ENCODE data around the gene EVI2A. TPM values are rescaled to one million over a fixed set of nuclear protein-coding genes. Genes with fewer than 3 reads are reported as not detected.

Gene EVI2A, protein sequence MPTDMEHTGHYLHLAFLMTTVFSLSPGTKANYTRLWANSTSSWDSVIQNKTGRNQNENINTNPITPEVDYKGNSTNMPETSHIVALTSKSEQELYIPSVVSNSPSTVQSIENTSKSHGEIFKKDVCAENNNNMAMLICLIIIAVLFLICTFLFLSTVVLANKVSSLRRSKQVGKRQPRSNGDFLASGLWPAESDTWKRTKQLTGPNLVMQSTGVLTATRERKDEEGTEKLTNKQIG
- total RNA-seq (2011; cell fraction: chromatin; rRNA removed; ENCODE audit: low replicate concordance): not detected in 2 replicates
- total RNA-seq (2011; cell fraction: nucleolus; rRNA removed): not detected in 2 replicates
- total RNA-seq (2011; cell fraction: nucleoplasm; rRNA removed): not detected in 2 replicates
- not detected in 2 replicates for total RNA-seq (2014; rRNA removed)
- 0.16 TPM in 1 of 2 replicates, not detected in the other for total RNA-seq (2014; rRNA removed; fragmentation: Illumina TruSeq; extraction: Trizol)
- total RNA-seq (2015; rRNA removed; fragmentation: Illumina TruSeq; extraction: Trizol): 0.38 TPM in 1 of 2 replicates, not detected in the other
- 0.13 TPM in 2 replicates for total RNA-seq (2021)
- polyA plus RNA-seq (2011; rRNA removed): 0.06 and 0.08 TPM in 2 replicates
- not detected in 2 replicates for polyA plus RNA-seq (2011; cell fraction: cytosol; rRNA removed)
- polyA plus RNA-seq (2011; cell fraction: nucleus; rRNA removed): not detected in 2 replicates
- 0.10 and 0.22 TPM in 2 replicates for polyA plus RNA-seq (2012)
- 0.10 TPM in 1 of 2 replicates, not detected in the other for polyA plus RNA-seq (2014; fragmentation: Illumina TruSeq; extraction: Trizol)
- under 1 TPM; 0.17 to 0.37 TPM for polyA plus RNA-seq (2014; fragmentation: Nextera tagmentation; extraction: Ambion mirVana)
- 0.20 TPM in 1 of 2 replicates, not detected in the other for polyA plus RNA-seq (2014; rRNA removed)
- 0.11 TPM in 1 of 2 replicates, not detected in the other for polyA minus RNA-seq (2011; rRNA and poly(A)+ RNA removed)
- not detected in 2 replicates for polyA minus RNA-seq (2011; cell fraction: cytosol; rRNA and poly(A)+ RNA removed)
- polyA minus RNA-seq (2011; cell fraction: nucleus; rRNA and poly(A)+ RNA removed): not detected in 2 replicates
- Bru-seq, nascent RNA: percentile 14 among the genes with signal in this experiment
- BruChase-seq, experiment 1, labeled RNA remaining after a 2-hour chase: percentile 8 among the genes with signal in this experiment
- BruChase-seq, experiment 2, labeled RNA remaining after a 6-hour chase: percentile 17 among the genes with signal in this experiment
- long read RNA-seq, experiment 1: 0 reads
- long read RNA-seq, experiment 2: 0 reads
- long read RNA-seq, experiment 3: 0 reads

DNA sequence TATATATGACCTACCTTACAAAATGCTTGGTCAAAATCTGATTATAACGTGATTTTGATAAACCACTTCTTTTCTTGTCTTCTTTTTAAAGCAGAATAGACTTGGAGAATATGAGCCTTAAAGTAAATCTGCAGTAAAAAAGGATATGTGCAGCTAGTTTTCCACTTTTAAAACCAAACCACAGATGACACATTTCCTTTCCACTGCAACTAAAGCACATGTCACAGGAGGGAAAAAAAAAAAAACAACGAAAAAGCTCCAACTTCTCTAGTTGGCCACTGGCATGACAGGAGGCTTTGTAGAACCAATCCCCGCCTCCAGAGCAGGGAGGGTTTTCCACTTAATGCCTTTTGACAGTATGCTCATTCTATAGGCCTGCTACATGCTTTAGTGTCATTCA, at the start of gene EVI2A:
Gene EVI2A, minus strand, starts transcription at position 142 of the 400 bp plus-strand sequence. CDS start 2,609 bp downstream, outside the sequence.
- Histone ChIP-seq H3K79me2 (ENCODE audit: control insufficient read depth, insufficient read depth, low read length) (no peaks in the 10 kb centered on the region), H3K36me3 (ENCODE audit: control insufficient read depth, insufficient read depth, low read length) (peaks cover 10% of the 10 kb centered on the region), H3K27me3 (ENCODE audit: control insufficient read depth in 2 of 2, insufficient read depth in 2 of 2, low read length in 2 of 2) (no peaks in the 10 kb centered on the region), H3K9me1 (ENCODE audit: control insufficient read depth, insufficient read depth, low read length) (no peaks in the 10 kb centered on the region), H3K4me3 (no peak within 1 kb of the TSS), H3K4me2 (ENCODE audit: insufficient read depth, low read length) (no peak within 1 kb of the TSS), H3K4me1 (replicated peaks in 1 of 2; ENCODE audit: control insufficient read depth in 2 of 2, insufficient read depth in 2 of 2, low read length in 2 of 2) (peaks cover 0 to 14% of the 10 kb centered on the region in 2 experiments; a peak in 3 of 5 replicates), H2AFZ (ENCODE audit: low read depth, low read length) (no peak within 1 kb of the TSS), H3K27ac (ENCODE audit: extremely low read depth, low read depth, low read length) (no peak within 1 kb of the TSS), H3K9me3 (replicated peaks; ENCODE audit: control insufficient read depth, insufficient read depth, low read depth, low read length) (no peaks in the 10 kb centered on the region), H3K9ac (ENCODE audit: insufficient read depth in 1 of 2, low read depth in 2 of 2, low read length in 2 of 2) (no peak within 1 kb of the TSS), H4K20me1 (replicated peaks; ENCODE audit: control insufficient read depth, insufficient read depth, low read length) (no peaks in the 10 kb centered on the region)
- intact Hi-C loops (cut with micrococcal nuclease): no loop called here
- TF ChIP-seq LEF1 (IDR thresholded peaks at IDR 0.05) (no peak), PRMT5 (CRISPR knock-in tag; IDR thresholded peaks at IDR 0.05) (no peak), ZNF586 (CRISPR knock-in tag; conservative IDR thresholded peaks at IDR 0.05) (no peak), ZKSCAN1 (IDR thresholded peaks at IDR 0.05; ENCODE audit: low read depth, low read length) (no peak), TARDBP (IDR thresholded peaks at IDR 0.05) (no peak), NBN (IDR thresholded peaks at IDR 0.05; ENCODE audit: low read depth) (no peak)
- TF ChIP-seq, protein P1, sequence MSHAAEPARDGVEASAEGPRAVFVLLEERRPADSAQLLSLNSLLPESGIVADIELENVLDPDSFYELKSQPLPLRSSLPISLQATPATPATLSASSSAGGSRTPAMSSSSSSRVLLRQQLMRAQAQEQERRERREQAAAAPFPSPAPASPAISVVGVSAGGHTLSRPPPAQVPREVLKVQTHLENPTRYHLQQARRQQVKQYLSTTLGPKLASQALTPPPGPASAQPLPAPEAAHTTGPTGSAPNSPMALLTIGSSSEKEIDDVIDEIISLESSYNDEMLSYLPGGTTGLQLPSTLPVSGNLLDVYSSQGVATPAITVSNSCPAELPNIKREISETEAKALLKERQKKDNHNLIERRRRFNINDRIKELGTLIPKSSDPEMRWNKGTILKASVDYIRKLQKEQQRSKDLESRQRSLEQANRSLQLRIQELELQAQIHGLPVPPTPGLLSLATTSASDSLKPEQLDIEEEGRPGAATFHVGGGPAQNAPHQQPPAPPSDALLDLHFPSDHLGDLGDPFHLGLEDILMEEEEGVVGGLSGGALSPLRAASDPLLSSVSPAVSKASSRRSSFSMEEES (CRISPR knock-in tag; IDR thresholded peaks at IDR 0.05): no peak
- TF ChIP-seq, protein P2, sequence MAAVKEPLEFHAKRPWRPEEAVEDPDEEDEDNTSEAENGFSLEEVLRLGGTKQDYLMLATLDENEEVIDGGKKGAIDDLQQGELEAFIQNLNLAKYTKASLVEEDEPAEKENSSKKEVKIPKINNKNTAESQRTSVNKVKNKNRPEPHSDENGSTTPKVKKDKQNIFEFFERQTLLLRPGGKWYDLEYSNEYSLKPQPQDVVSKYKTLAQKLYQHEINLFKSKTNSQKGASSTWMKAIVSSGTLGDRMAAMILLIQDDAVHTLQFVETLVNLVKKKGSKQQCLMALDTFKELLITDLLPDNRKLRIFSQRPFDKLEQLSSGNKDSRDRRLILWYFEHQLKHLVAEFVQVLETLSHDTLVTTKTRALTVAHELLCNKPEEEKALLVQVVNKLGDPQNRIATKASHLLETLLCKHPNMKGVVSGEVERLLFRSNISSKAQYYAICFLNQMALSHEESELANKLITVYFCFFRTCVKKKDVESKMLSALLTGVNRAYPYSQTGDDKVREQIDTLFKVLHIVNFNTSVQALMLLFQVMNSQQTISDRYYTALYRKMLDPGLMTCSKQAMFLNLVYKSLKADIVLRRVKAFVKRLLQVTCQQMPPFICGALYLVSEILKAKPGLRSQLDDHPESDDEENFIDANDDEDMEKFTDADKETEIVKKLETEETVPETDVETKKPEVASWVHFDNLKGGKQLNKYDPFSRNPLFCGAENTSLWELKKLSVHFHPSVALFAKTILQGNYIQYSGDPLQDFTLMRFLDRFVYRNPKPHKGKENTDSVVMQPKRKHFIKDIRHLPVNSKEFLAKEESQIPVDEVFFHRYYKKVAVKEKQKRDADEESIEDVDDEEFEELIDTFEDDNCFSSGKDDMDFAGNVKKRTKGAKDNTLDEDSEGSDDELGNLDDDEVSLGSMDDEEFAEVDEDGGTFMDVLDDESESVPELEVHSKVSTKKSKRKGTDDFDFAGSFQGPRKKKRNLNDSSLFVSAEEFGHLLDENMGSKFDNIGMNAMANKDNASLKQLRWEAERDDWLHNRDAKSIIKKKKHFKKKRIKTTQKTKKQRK (IDR thresholded peaks at IDR 0.05; ENCODE audit: borderline replicate concordance, low read depth, low read length): no peak
- TF ChIP-seq, protein P3, sequence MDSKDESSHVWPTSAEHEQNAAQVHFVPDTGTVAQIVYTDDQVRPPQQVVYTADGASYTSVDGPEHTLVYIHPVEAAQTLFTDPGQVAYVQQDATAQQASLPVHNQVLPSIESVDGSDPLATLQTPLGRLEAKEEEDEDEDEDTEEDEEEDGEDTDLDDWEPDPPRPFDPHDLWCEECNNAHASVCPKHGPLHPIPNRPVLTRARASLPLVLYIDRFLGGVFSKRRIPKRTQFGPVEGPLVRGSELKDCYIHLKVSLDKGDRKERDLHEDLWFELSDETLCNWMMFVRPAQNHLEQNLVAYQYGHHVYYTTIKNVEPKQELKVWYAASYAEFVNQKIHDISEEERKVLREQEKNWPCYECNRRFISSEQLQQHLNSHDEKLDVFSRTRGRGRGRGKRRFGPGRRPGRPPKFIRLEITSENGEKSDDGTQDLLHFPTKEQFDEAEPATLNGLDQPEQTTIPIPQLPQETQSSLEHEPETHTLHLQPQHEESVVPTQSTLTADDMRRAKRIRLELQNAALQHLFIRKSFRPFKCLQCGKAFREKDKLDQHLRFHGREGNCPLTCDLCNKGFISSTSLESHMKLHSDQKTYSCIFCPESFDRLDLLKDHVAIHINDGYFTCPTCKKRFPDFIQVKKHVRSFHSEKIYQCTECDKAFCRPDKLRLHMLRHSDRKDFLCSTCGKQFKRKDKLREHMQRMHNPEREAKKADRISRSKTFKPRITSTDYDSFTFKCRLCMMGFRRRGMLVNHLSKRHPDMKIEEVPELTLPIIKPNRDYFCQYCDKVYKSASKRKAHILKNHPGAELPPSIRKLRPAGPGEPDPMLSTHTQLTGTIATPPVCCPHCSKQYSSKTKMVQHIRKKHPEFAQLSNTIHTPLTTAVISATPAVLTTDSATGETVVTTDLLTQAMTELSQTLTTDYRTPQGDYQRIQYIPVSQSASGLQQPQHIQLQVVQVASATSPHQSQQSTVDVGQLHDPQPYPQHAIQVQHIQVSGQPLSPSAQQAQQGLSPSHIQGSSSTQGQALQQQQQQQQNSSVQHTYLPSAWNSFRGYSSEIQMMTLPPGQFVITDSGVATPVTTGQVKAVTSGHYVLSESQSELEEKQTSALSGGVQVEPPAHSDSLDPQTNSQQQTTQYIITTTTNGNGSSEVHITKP (IDR thresholded peaks at IDR 0.05; ENCODE audit: partially characterized antibody): peak; percentile 48
- FAIRE-seq (peak; percentile 37), ATAC-seq (peak; percentile 45; the same call in 1 of the 3 replicates), DNase-seq (ENCODE audit: extremely low read depth in 1 of 4, low spot score in 3 of 4) (peak in 2 of 4 experiments; percentile 10 to 11)
- 67% methylated on average over 3 of the region's 3 CpGs for WGBS (ENCODE audit: insufficient coverage, low coverage, missing lambda C conversion rate)
- POLR2A ChIA-PET: no interaction called here
- BruUV-seq (replicated peaks): no TSS peak
- CTCF ChIA-PET (ENCODE audit: low intra/inter-chr PET ratio): no interaction called here
- in situ Hi-C loops (cut with MboI): no loop called here
